Thyroid gland (tissue), 4 donors: ENCODE data around the gene ZNF213. TPM values are rescaled to one million over a fixed set of nuclear protein-coding genes. Genes with fewer than 3 reads are reported as not detected.
"Not testable (repeated sequence)": the region's sequence is repeated elsewhere in the genome, so short reads cannot be mapped to it uniquely, and the experiment has no call there.

Experiments used
- DNase-seq, 2 donors: peaks; one replicate each; pipeline ENCODE4 v3.0.0-alpha.2; 2019
- H3K27ac ChIP-seq, 3 donors: fragments of 200-600 bp; sonication (generic); 1 replicate in 2 of 3; 2 replicates in 1 of 3; pipeline ENCODE4 v1.5.1; 2016 to 2019; ENCODE audit warnings: mild to moderate bottlenecking in 1 of 3, moderate library complexity in 1 of 3
- H3K27me3 ChIP-seq: fragments of 200-600 bp; sonication (generic); one replicate; pipeline ENCODE4 v1.5.1; 2019
- H3K36me3 ChIP-seq, 2 donors: fragments of 200-600 bp; sonication (generic); one replicate each; pipeline ENCODE4 v1.5.1; 2016 to 2019
- H3K4me1 ChIP-seq, 2 donors: fragments of 200-600 bp; sonication (generic); one replicate each; pipeline ENCODE4 v1.5.1; 2017 to 2019
- H3K4me3 ChIP-seq, 3 donors: fragments of 200-600 bp; sonication (generic); replicated peaks in 1 of 3; 1 replicate in 2 of 3; 2 replicates in 1 of 3; pipeline ENCODE4 v1.5.1; 2016; ENCODE audit warnings: mild to moderate bottlenecking in 1 of 3
- H3K9me3 ChIP-seq: fragments of 200-600 bp; sonication (generic); one replicate; pipeline ENCODE4 v1.5.1; 2017
- CTCF ChIP-seq, 6 experiments: fragments of 200-600 bp in 3 of 6; fragments of 450-650 bp in 3 of 6; sonication (generic) in 3 of 6; IDR thresholded peaks; one replicate each; pipeline ENCODE4 v1.5.1; 2016 to 2019; ENCODE audit warnings: antibody characterized with exemption in 6 of 6, mild to moderate bottlenecking in 2 of 6, inconsistent platforms in 1 of 6, moderate library complexity in 1 of 6
- POLR2A ChIP-seq, 2 donors: fragments of 450-650 bp; IDR thresholded peaks; one replicate each; pipeline ENCODE4 v1.6.1; 2017; ENCODE audit warnings: antibody characterized with exemption in 2 of 2, mild to moderate bottlenecking in 2 of 2, moderate library complexity in 1 of 2
- WGBS, 2 donors: methylation state at CpG; one replicate each; pipeline ENCODE4 v1.1.5; 2017; 5-methylcytosine and 5-hydroxymethylcytosine counted together
- intact Hi-C: fragments of 100-400 bp; cut with DNase I; formaldehyde crosslinking; loops from one replicate; pipeline ENCODE4 v1.15.1; 2023
- total RNA-seq, 4 donors: library from RNA; depleted of rRNA; stranded (reverse); fragments of >200 nt; gene quantifications; one replicate each; pipeline ENCODE4 v1.2.3, GENCODE V29; 2016

The ZNF213 gene
- total RNA-seq, 4 donors from 2014 or later: 5.2 to 10.2 (median 8.7) TPM

GRCh38 chr16:3180445-3180878 lies 45.6 kb downstream of the ZNF213 start:
- Histone ChIP-seq H3K9me3 (no peaks in the 10 kb centered on the region), H3K36me3 (no peaks in the 10 kb centered on the region), H3K4me1 (peaks cover 6 to 14% of the 10 kb centered on the region in 2 donors), H3K4me3 (no peak overlapping the region), H3K27ac (no peak overlapping the region), H3K27me3 (peaks cover 40% of the 10 kb centered on the region)
- DNase-seq: no peak
- intact Hi-C loops: no loop called here
- 18 to 39% methylated on average over 17 to 21 of the region's 21 CpGs for WGBS, 2 donors
- TF ChIP-seq CTCF (IDR thresholded peaks at IDR 0.05) (no peak), POLR2A (IDR thresholded peaks at IDR 0.05) (no peak)

- H3K9me3 ChIP-seq, H3K27ac ChIP-seq, intact Hi-C loops, DNase-seq, H3K4me3 ChIP-seq, H3K36me3 ChIP-seq: not testable (repeated sequence)
- Histone ChIP-seq H3K27me3 (peaks cover 27% of the 10 kb centered on the region), H3K4me1 (peaks cover 6 to 14% of the 10 kb centered on the region in 2 donors)
- 29 to 39% methylated on average over 7 to 8 of the region's 8 CpGs for WGBS, 2 donors
Observed at GRCh38 chr16:3182293-3182607, 47.4 kb downstream of the ZNF213 start.

- H3K27me3 ChIP-seq: peaks cover 27% of the 10 kb centered on the region
- no peaks in the 10 kb centered on the region for H3K9me3 ChIP-seq
- 1 to 2% methylated on average over 35 to 41 of the region's 72 CpGs for WGBS, 2 donors
- H3K36me3 ChIP-seq: no peaks in the 10 kb centered on the region
- TF ChIP-seq POLR2A (IDR thresholded peaks at IDR 0.05) (no peak), CTCF (IDR thresholded peaks at IDR 0.05) (peak in 3 of 6 experiments; percentile 9 to 38 (median 11))
- peaks cover 6 to 14% of the 10 kb centered on the region in 2 donors for H3K4me1 ChIP-seq
- peak overlapping the region in 1 of 3 donors; percentile 2 for H3K4me3 ChIP-seq
- DNase-seq: peak; percentile 37 to 38
- no peak overlapping the region for H3K27ac ChIP-seq
- intact Hi-C loops: no loop called here
Observed at GRCh38 chr16:3182608-3183444, 48.0 kb downstream of the ZNF213 start.

- no peaks in the 10 kb centered on the region for H3K9me3 ChIP-seq
- no peak for DNase-seq
- no peaks in the 10 kb centered on the region for H3K36me3 ChIP-seq
- TF ChIP-seq POLR2A (IDR thresholded peaks at IDR 0.05) (no peak), CTCF (IDR thresholded peaks at IDR 0.05) (peak in 1 of 6 experiments; percentile 12)
- 5 to 7% methylated on average over 34 to 41 of the region's 42 CpGs for WGBS, 2 donors
- intact Hi-C loops: no loop called here
- H3K27ac ChIP-seq: no peak overlapping the region
- H3K27me3 ChIP-seq: peaks cover 31% of the 10 kb centered on the region
- H3K4me3 ChIP-seq: no peak overlapping the region
- H3K4me1 ChIP-seq: peaks cover 9 to 20% of the 10 kb centered on the region in 2 donors
Observed at GRCh38 chr16:3183445-3184139, 48.8 kb downstream of the ZNF213 start.

- 68 to 74% methylated on average over 23 of the region's 23 CpGs for WGBS, 2 donors
- H3K27me3 ChIP-seq: peaks cover 53% of the 10 kb centered on the region
- no peak for DNase-seq
- peaks cover 13 to 30% of the 10 kb centered on the region in 2 donors for H3K4me1 ChIP-seq
- intact Hi-C loops: no loop called here
- H3K27ac ChIP-seq: no peak overlapping the region
- TF ChIP-seq POLR2A (IDR thresholded peaks at IDR 0.05) (no peak), CTCF (IDR thresholded peaks at IDR 0.05) (no peak)
- H3K4me3 ChIP-seq: no peak overlapping the region
- no peaks in the 10 kb centered on the region for H3K36me3 ChIP-seq
- H3K9me3 ChIP-seq: no peaks in the 10 kb centered on the region
Observed at GRCh38 chr16:3186946-3187690, 52.3 kb downstream of the ZNF213 start.
